Measurements from ENCODE around the gene ASB4.

ASB4 gene

DNA sequence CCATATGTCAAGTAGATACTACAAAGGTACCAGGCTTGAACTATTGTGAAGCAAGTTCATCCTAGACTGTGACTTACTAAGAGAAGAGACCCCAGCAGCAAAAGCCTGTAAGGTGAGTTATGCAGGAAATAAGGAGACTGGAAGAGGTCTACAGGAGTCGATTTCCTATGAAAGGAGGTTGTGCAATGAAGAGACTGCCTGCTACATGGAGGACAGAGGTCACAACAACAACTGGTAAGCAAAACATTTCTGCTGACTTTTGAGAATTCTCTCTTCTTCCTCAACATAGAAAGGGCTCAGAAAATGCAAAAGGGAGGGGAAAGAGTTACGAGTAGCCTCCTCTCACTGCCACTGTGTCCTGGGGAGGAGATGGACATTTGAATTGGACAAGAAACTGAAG, 68.2 kb downstream of the ASB4 start:
- TF ChIP-seq, protein P1, sequence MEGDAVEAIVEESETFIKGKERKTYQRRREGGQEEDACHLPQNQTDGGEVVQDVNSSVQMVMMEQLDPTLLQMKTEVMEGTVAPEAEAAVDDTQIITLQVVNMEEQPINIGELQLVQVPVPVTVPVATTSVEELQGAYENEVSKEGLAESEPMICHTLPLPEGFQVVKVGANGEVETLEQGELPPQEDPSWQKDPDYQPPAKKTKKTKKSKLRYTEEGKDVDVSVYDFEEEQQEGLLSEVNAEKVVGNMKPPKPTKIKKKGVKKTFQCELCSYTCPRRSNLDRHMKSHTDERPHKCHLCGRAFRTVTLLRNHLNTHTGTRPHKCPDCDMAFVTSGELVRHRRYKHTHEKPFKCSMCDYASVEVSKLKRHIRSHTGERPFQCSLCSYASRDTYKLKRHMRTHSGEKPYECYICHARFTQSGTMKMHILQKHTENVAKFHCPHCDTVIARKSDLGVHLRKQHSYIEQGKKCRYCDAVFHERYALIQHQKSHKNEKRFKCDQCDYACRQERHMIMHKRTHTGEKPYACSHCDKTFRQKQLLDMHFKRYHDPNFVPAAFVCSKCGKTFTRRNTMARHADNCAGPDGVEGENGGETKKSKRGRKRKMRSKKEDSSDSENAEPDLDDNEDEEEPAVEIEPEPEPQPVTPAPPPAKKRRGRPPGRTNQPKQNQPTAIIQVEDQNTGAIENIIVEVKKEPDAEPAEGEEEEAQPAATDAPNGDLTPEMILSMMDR (IDR thresholded peaks at IDR 0.05; ENCODE audit: insufficient read depth, low read length, poor library complexity, severe bottlenecking) = no peak
- no peaks in the 10 kb centered on the region; the same call in 1 of the 2 replicates for H3K27me3 ChIP-seq (replicated peaks; ENCODE audit: control insufficient read depth, insufficient read depth, low read length)

GRCh38 chr7:95556777-95557176, 71.0 kb downstream of the ASB4 start:
- Histone ChIP-seq H3K4me3 (replicated peaks; ENCODE audit: low read depth, low read length) (no peak overlapping the region), H3K27me3 (replicated peaks; ENCODE audit: control insufficient read depth, insufficient read depth, low read length) (no peaks in the 10 kb centered on the region; the same call in 1 of the 2 replicates), H3K36me3 (ENCODE audit: control insufficient read depth, insufficient read depth, low read length) (no peaks in the 10 kb centered on the region)
- no peak for DNase-seq (ENCODE audit: extremely low read depth, insufficient read length)
- TF ChIP-seq, protein P1 (IDR thresholded peaks at IDR 0.05; ENCODE audit: insufficient read depth, low read length, poor library complexity, severe bottlenecking) = no peak

More for the DNA sequence above, 68.2 kb downstream of the ASB4 start:
- no peak for DNase-seq (ENCODE audit: extremely low read depth, insufficient read length)
- Histone ChIP-seq H3K36me3 (ENCODE audit: control insufficient read depth, insufficient read depth, low read length) (no peaks in the 10 kb centered on the region), H3K4me3 (replicated peaks; ENCODE audit: low read depth, low read length) (no peak overlapping the region)

- TF ChIP-seq, protein P1 (IDR thresholded peaks at IDR 0.05; ENCODE audit: insufficient read depth, low read length, poor library complexity, severe bottlenecking) = no peak
- Histone ChIP-seq H3K36me3 (ENCODE audit: control insufficient read depth, insufficient read depth, low read length) (no peaks in the 10 kb centered on the region), H3K27me3 (replicated peaks; ENCODE audit: control insufficient read depth, insufficient read depth, low read length) (no peaks in the 10 kb centered on the region; the same call in 1 of the 2 replicates), H3K4me3 (replicated peaks; ENCODE audit: low read depth, low read length) (no peak overlapping the region)
- DNase-seq (ENCODE audit: extremely low read depth, insufficient read length) = no peak
These were observed 73.1 kb downstream of the ASB4 start for GRCh38 chr7:95558864-95559263.

- TF ChIP-seq, protein P1 (IDR thresholded peaks at IDR 0.05; ENCODE audit: insufficient read depth, low read length, poor library complexity, severe bottlenecking) = no peak
- Histone ChIP-seq H3K4me3 (replicated peaks; ENCODE audit: low read depth, low read length) (no peak overlapping the region), H3K27me3 (replicated peaks; ENCODE audit: control insufficient read depth, insufficient read depth, low read length) (no peaks in the 10 kb centered on the region), H3K36me3 (ENCODE audit: control insufficient read depth, insufficient read depth, low read length) (no peaks in the 10 kb centered on the region)
- DNase-seq (ENCODE audit: extremely low read depth, insufficient read length) = no peak
These were observed 74.9 kb downstream of the ASB4 start for GRCh38 chr7:95560674-95561073.

- Histone ChIP-seq H3K27me3 (replicated peaks; ENCODE audit: control insufficient read depth, insufficient read depth, low read length) (no peaks in the 10 kb centered on the region), H3K4me3 (replicated peaks; ENCODE audit: low read depth, low read length) (no peak overlapping the region), H3K36me3 (ENCODE audit: control insufficient read depth, insufficient read depth, low read length) (no peaks in the 10 kb centered on the region)
- TF ChIP-seq, protein P1 (IDR thresholded peaks at IDR 0.05; ENCODE audit: insufficient read depth, low read length, poor library complexity, severe bottlenecking) = no peak
- no peak for DNase-seq (ENCODE audit: extremely low read depth, insufficient read length)
These were observed 84.0 kb downstream of the ASB4 start for GRCh38 chr7:95569720-95570119.

- DNase-seq (ENCODE audit: extremely low read depth, insufficient read length) = no peak
- Histone ChIP-seq H3K36me3 (ENCODE audit: control insufficient read depth, insufficient read depth, low read length) (no peaks in the 10 kb centered on the region), H3K27me3 (replicated peaks; ENCODE audit: control insufficient read depth, insufficient read depth, low read length) (no peaks in the 10 kb centered on the region), H3K4me3 (replicated peaks; ENCODE audit: low read depth, low read length) (no peak overlapping the region)
- TF ChIP-seq, protein P1 (IDR thresholded peaks at IDR 0.05; ENCODE audit: insufficient read depth, low read length, poor library complexity, severe bottlenecking) = no peak
These were observed 91.4 kb downstream of the ASB4 start for GRCh38 chr7:95577137-95577536.
